Measurements from ENCODE around the gene TM4SF4.
"Not testable (repeated sequence)": the region's sequence is repeated elsewhere in the genome, so short reads cannot be mapped to it uniquely, and the experiment has no call there.

TM4SF4 gene, protein sequence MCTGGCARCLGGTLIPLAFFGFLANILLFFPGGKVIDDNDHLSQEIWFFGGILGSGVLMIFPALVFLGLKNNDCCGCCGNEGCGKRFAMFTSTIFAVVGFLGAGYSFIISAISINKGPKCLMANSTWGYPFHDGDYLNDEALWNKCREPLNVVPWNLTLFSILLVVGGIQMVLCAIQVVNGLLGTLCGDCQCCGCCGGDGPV

GRCh38 chr3:149474250-149474817 lies at the start of gene TM4SF4:
Gene TM4SF4 (plus strand): TSS chr3:149474697. CDS start chr3:149474878, 181 bp downstream.
- no peaks in the 10 kb centered on the region for H3K27me3 Mint-ChIP-seq
- H3K36me3 Mint-ChIP-seq = no peaks in the 10 kb centered on the region
- H3K9me3 Mint-ChIP-seq (ENCODE audit: low read depth) = no peaks in the 10 kb centered on the region
- no peak within 1 kb of the TSS for H3K4me3 Mint-ChIP-seq
- no peaks in the 10 kb centered on the region for H3K4me1 Mint-ChIP-seq (ENCODE audit: low read depth)
- no peak within 1 kb of the TSS for H3K27ac Mint-ChIP-seq

DNA sequence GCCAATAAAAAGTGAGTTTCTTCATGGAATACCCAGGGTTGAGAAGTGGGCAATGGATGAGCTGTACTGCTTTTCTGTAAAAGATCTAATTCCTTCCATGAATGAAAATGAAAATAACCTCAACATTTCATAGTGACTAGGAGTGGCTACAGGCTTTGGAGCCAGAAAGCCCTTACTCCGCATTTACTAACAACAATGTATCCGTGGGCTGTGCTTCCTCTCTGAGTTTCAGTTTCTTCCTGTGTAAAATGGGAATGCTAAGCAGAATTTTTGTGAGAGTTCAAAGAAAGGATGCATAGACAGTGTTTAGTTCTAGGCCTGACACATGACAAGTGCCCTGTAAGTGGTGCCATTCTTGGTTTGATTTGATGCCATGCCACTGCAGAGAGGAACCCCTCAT lies 49.6 kb upstream of the TM4SF4 start:
- H3K36me3 Mint-ChIP-seq = no peaks in the 10 kb centered on the region
- H3K27me3 Mint-ChIP-seq = no peaks in the 10 kb centered on the region
- H3K27ac Mint-ChIP-seq = no peak overlapping the region
- H3K4me3 Mint-ChIP-seq = no peak overlapping the region
- no peaks in the 10 kb centered on the region for H3K4me1 Mint-ChIP-seq (ENCODE audit: low read depth)
- H3K9me3 Mint-ChIP-seq (ENCODE audit: low read depth) = no peaks in the 10 kb centered on the region

DNA sequence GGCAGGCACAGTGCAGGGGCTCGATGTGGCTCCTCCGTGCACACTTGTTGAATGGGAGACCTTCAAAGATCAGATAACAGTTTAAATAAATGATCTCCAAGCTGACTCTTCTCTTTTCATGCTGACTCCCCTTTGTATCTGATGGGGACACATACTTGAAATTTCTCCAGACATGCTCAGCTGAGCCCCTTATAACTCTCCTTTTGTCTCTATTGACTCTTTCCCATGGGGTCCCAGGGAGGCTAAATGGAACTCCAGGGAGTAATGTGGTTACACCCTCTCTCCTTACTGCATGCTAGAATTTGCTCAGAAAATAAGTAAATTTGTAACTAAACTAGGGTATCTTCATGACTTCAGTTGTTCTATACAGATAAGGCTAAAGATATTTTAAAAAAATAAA lies 48.2 kb upstream of the TM4SF4 start:
- H3K4me1 Mint-ChIP-seq (ENCODE audit: low read depth) = no peaks in the 10 kb centered on the region
- H3K27ac Mint-ChIP-seq = no peak overlapping the region
- H3K36me3 Mint-ChIP-seq = no peaks in the 10 kb centered on the region
- no peaks in the 10 kb centered on the region for H3K9me3 Mint-ChIP-seq (ENCODE audit: low read depth)
- H3K27me3 Mint-ChIP-seq = no peaks in the 10 kb centered on the region
- no peak overlapping the region for H3K4me3 Mint-ChIP-seq

DNA sequence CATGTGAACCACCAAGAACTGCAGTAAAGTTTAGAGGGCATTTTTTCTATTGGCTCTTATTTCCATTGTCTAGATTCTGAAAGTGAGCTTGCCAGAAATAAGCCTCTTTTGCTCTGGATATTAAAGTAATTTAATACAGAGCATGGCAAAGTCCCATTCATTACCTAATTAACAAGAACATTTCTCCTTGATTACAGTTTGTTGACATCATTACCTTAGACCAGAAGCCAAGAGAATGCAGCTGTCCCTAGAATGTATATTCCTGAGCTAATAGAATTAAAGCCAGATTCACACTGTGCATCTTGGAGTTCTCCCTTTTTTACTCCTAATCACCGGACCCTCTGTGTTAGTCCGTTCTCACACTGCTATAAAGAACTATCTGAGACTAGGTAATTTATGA lies 46.4 kb upstream of the TM4SF4 start:
- Mint-ChIP-seq H3K27ac (no peak overlapping the region), H3K4me1 (ENCODE audit: low read depth) (no peaks in the 10 kb centered on the region), H3K27me3 (peaks cover 5% of the 10 kb centered on the region), H3K4me3 (no peak overlapping the region), H3K36me3 (no peaks in the 10 kb centered on the region), H3K9me3 (ENCODE audit: low read depth) (no peaks in the 10 kb centered on the region)

- Mint-ChIP-seq H3K4me3 (no peak overlapping the region), H3K36me3 (no peaks in the 10 kb centered on the region), H3K9me3 (ENCODE audit: low read depth) (no peaks in the 10 kb centered on the region), H3K27me3 (peaks cover 11% of the 10 kb centered on the region), H3K4me1 (ENCODE audit: low read depth) (no peaks in the 10 kb centered on the region), H3K27ac (no peak overlapping the region)
These were observed 44.3 kb upstream of the TM4SF4 start for GRCh38 chr3:149430216-149430615.

- H3K36me3 Mint-ChIP-seq = no peaks in the 10 kb centered on the region
- H3K4me1 Mint-ChIP-seq (ENCODE audit: low read depth) = no peaks in the 10 kb centered on the region
- H3K4me3 Mint-ChIP-seq = no peak overlapping the region
- no peaks in the 10 kb centered on the region for H3K9me3 Mint-ChIP-seq (ENCODE audit: low read depth)
- peaks cover 11% of the 10 kb centered on the region for H3K27me3 Mint-ChIP-seq
- H3K27ac Mint-ChIP-seq = no peak overlapping the region
These were observed 42.3 kb upstream of the TM4SF4 start for GRCh38 chr3:149432149-149432548.

GRCh38 chr3:149435996-149436885 lies 38.3 kb upstream of the TM4SF4 start:
- H3K27me3 Mint-ChIP-seq = peaks cover 11% of the 10 kb centered on the region
- no peaks in the 10 kb centered on the region for H3K9me3 Mint-ChIP-seq (ENCODE audit: low read depth)
- H3K36me3 Mint-ChIP-seq = no peaks in the 10 kb centered on the region
- H3K27ac Mint-ChIP-seq = no peak overlapping the region
- no peaks in the 10 kb centered on the region for H3K4me1 Mint-ChIP-seq (ENCODE audit: low read depth)
- H3K4me3 Mint-ChIP-seq = no peak overlapping the region

GRCh38 chr3:149437286-149437685 lies 37.2 kb upstream of the TM4SF4 start:
- H3K27ac Mint-ChIP-seq = no peak overlapping the region
- H3K36me3 Mint-ChIP-seq = no peaks in the 10 kb centered on the region
- H3K27me3 Mint-ChIP-seq = peaks cover 7% of the 10 kb centered on the region
- H3K4me3 Mint-ChIP-seq = no peak overlapping the region
- H3K4me1 Mint-ChIP-seq (ENCODE audit: low read depth) = no peaks in the 10 kb centered on the region
- H3K9me3 Mint-ChIP-seq (ENCODE audit: low read depth) = no peaks in the 10 kb centered on the region

GRCh38 chr3:149437710-149438109 lies 36.8 kb upstream of the TM4SF4 start:
- H3K4me1 Mint-ChIP-seq (ENCODE audit: low read depth) = no peaks in the 10 kb centered on the region
- H3K27me3 Mint-ChIP-seq = peaks cover 7% of the 10 kb centered on the region
- H3K36me3 Mint-ChIP-seq = no peaks in the 10 kb centered on the region
- H3K27ac Mint-ChIP-seq = no peak overlapping the region
- H3K9me3 Mint-ChIP-seq (ENCODE audit: low read depth) = no peaks in the 10 kb centered on the region
- H3K4me3 Mint-ChIP-seq = no peak overlapping the region

GRCh38 chr3:149438981-149439380 lies 35.5 kb upstream of the TM4SF4 start:
- no peaks in the 10 kb centered on the region for H3K9me3 Mint-ChIP-seq (ENCODE audit: low read depth)
- no peak overlapping the region for H3K27ac Mint-ChIP-seq
- no peak overlapping the region for H3K4me3 Mint-ChIP-seq
- no peaks in the 10 kb centered on the region for H3K36me3 Mint-ChIP-seq
- H3K27me3 Mint-ChIP-seq = peaks cover 3% of the 10 kb centered on the region
- H3K4me1 Mint-ChIP-seq (ENCODE audit: low read depth) = no peaks in the 10 kb centered on the region

DNA sequence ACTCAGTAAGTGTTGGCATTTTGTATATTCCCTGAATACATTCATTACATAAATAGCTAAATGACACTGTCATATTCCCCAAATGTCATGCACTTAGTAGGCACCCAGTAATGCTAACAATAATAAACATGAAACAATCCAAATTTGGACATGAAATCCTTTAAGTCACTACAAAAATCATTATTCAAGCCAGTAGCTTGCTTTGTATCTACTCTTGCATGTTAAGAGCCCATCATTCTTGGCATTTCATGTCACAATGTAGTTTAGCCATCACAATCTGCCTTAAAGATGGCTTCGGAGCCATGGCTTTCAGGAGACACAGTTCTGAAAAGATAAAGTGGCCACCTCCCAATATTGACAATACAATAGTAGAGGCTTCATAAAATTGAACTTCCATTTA lies 32.9 kb upstream of the TM4SF4 start:
- Mint-ChIP-seq H3K27me3 (peaks cover 2% of the 10 kb centered on the region), H3K27ac (no peak overlapping the region), H3K9me3 (ENCODE audit: low read depth) (no peaks in the 10 kb centered on the region), H3K36me3 (no peaks in the 10 kb centered on the region), H3K4me3 (no peak overlapping the region), H3K4me1 (ENCODE audit: low read depth) (no peaks in the 10 kb centered on the region)

GRCh38 chr3:149442043-149442442 lies 32.5 kb upstream of the TM4SF4 start:
- Mint-ChIP-seq H3K4me1 (ENCODE audit: low read depth) (no peaks in the 10 kb centered on the region), H3K27ac (no peak overlapping the region), H3K4me3 (no peak overlapping the region), H3K9me3 (ENCODE audit: low read depth) (no peaks in the 10 kb centered on the region), H3K27me3 (peaks cover 2% of the 10 kb centered on the region), H3K36me3 (no peaks in the 10 kb centered on the region)

GRCh38 chr3:149442851-149443544 lies 31.5 kb upstream of the TM4SF4 start:
- H3K4me3 Mint-ChIP-seq = no peak overlapping the region

DNA sequence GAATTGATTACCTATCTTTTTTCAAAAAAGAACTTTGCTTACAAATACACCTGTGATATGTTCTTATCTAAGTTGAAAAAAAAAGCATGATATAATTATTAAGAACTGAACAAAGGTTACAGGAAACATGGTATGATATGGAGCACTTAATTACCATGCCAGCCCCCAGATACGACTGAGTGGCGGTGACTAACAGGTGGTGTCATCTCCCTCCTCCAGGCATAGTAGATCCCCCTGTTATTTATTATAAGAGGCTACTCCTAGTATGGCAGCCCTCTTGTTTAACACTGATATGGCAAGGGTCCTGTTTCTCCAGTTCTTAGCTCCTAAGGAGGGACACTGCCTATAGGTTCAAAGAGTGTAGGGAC lies 31.0 kb upstream of the TM4SF4 start:
- H3K4me3 Mint-ChIP-seq = no peak overlapping the region
- H3K4me1 Mint-ChIP-seq (ENCODE audit: low read depth) = no peaks in the 10 kb centered on the region
- no peaks in the 10 kb centered on the region for H3K9me3 Mint-ChIP-seq (ENCODE audit: low read depth)
- H3K36me3 Mint-ChIP-seq = no peaks in the 10 kb centered on the region
- no peak overlapping the region for H3K27ac Mint-ChIP-seq
- H3K27me3 Mint-ChIP-seq = peaks cover 2% of the 10 kb centered on the region

More at GRCh38 chr3:149442851-149443544, 31.5 kb upstream of the TM4SF4 start:
- Mint-ChIP-seq H3K27me3 (peaks cover 2% of the 10 kb centered on the region), H3K27ac (no peak overlapping the region), H3K4me1 (ENCODE audit: low read depth) (no peaks in the 10 kb centered on the region), H3K36me3 (no peaks in the 10 kb centered on the region), H3K9me3 (ENCODE audit: low read depth) (no peaks in the 10 kb centered on the region)

DNA sequence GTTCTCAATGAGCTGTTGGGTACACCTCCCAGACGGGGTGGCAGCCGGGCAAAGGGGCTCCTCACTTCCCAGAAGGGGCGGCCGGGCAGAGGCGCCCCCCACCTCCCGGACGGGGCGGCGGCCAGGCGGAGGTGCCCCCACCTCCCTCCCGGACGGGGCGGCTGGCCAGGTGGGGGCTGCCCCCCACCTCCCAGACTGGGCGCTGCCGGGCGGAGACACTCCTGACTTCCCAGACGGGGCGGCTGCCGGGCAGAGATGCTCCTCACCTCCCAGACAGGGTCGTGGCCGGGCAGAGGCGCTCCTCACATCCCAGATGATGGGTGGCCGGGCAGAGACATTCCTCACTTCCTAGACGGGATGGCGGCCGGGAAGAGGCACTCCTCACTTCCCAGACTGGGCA lies 29.6 kb upstream of the TM4SF4 start:
- not testable (repeated sequence) for H3K36me3 Mint-ChIP-seq; H3K9me3 Mint-ChIP-seq (ENCODE audit: low read depth); H3K27ac Mint-ChIP-seq; H3K27me3 Mint-ChIP-seq; H3K4me1 Mint-ChIP-seq (ENCODE audit: low read depth); H3K4me3 Mint-ChIP-seq

Data from activated naive CD8-positive, alpha-beta T cell (primary cell).